Kidney (tissue), 14 donors: Measurements from ENCODE around the gene VPS39. TPM values are rescaled to one million over a fixed set of nuclear protein-coding genes. Genes with fewer than 3 reads are reported as not detected.

Experiments used
- DNase-seq, 5 donors: peaks; one replicate each; pipeline ENCODE4 v3.0.0-alpha.2; 2013 to 2020
- FAIRE-seq: peaks from 2 replicates; lab custom pipeline; 2012; peaks lifted over from hg19 to GRCh38; lab: Jason Lieb, UNC
- H3K27ac ChIP-seq, 2 donors: one replicate each; pipeline ENCODE4 v1.7.0; 2013; ENCODE audit warnings: low read depth in 2 of 2, low read length in 2 of 2, inconsistent platforms in 1 of 2
- H3K27me3 ChIP-seq: one replicate; pipeline ENCODE4 v1.7.1; 2013; ENCODE audit warnings: low read length, inconsistent platforms; ENCODE audit not compliant: control insufficient read depth, insufficient read depth
- H3K36me3 ChIP-seq, 3 donors: one replicate each; pipeline versions ENCODE4 v1.7.0 to v1.7.1; 2013; ENCODE audit warnings: low read length in 3 of 3, control low read depth in 1 of 3, inconsistent platforms in 1 of 3; ENCODE audit not compliant: insufficient read depth in 3 of 3, control insufficient read depth in 2 of 3
- H3K4me1 ChIP-seq, 3 donors: one replicate each; pipeline versions ENCODE4 v1.7.0 to v1.7.1; 2013; ENCODE audit warnings: low read length in 3 of 3, inconsistent platforms in 1 of 3, low read depth in 1 of 3; ENCODE audit not compliant: control insufficient read depth in 2 of 3, insufficient read depth in 2 of 3
- H3K4me3 ChIP-seq, 3 donors: one replicate each; pipeline versions ENCODE4 v1.7.0 to v1.8.1; 2013; ENCODE audit warnings: low read length in 3 of 3, control low read depth in 1 of 3, inconsistent platforms in 1 of 3
- H3K9ac ChIP-seq, 3 donors: one replicate each; pipeline versions ENCODE4 v1.7.0 to v1.7.1; 2013; ENCODE audit warnings: low read length in 3 of 3, control low read depth in 1 of 3, inconsistent platforms in 1 of 3
- H3K9me3 ChIP-seq, 3 donors: one replicate each; pipeline versions ENCODE4 v1.7.0 to v1.7.1; 2013; ENCODE audit warnings: low read length in 3 of 3, control low read depth in 1 of 3, inconsistent platforms in 1 of 3; ENCODE audit not compliant: control insufficient read depth in 2 of 3, insufficient read depth in 1 of 3
- intact Hi-C: fragments of 100-400 bp; cut with DNase I; formaldehyde crosslinking; loops from one replicate; pipeline ENCODE4 v1.11.1; 2022
- polyA plus RNA-seq: library from polyadenylated mRNA; stranded (reverse); fragments of 350-450 nt; fragmentation: Illumina TruSeq; extraction: RNeasy Lipid Tissue Mini Kit (QIAGEN cat#74804); gene quantifications from one replicate; pipeline ENCODE4 v1.2.3, GENCODE V29; 2014; ENCODE audit warnings: low read depth, low replicate concordance; ENCODE audit not compliant: insufficient read depth
- total RNA-seq: library from RNA; stranded (reverse); fragmentation: NEBNext Ultra II Directional; extraction: Animal tissue kit (Norgen Biotek cat#: 25700); gene quantifications from one replicate; pipeline ENCODE4 v1.2.1, GENCODE V29; 2021
- TF ChIP-seq, protein P1 (sequence below): IDR thresholded peaks from 3 replicates; pipeline ENCODE4 v1.5.1; 2012; ENCODE audit warnings: mild to moderate bottlenecking, moderate library complexity, borderline replicate concordance; ENCODE audit not compliant: insufficient read depth; ENCODE audit errors: extremely low read depth
- donor health status: control.
- donor health status: control.
- donor health status: control.
- donor health status: control.
- donor health status: control.
- donor health status: DM: yes; HTN: yes; CAD: no.
- donor health status: Normal renal cell carcinoma (clear cell type).

VPS39 gene
- total and polyA plus RNA-seq, 2 donors from 2014 or later = 33.1 to 70.9 TPM

DNA sequence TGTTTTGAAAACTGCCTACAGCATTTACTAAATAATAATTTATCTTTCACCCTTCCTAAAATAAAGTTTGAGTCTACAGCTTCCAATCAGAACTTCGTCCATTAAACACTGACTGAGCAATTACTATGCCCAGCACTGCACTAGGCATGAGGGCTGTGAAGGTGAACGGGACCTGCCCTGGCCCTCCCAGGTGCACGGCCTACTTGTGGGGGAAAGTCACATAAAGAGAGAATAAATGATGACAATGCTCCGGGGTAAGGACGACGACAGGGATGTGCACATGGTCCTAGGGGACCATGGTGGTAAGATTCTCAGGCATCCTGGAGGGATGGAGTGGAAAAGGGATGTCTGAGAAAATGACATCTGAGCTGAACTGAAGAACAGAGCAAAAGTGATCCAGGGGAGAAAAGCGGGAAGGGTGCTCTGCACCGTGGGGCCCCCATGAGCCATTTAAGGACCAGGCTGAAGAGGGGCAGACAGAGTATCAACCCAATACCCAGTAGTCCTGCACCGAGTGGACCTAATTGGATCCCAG lies 63.2 kb downstream of the VPS39 start:
- Histone ChIP-seq H3K4me1 (peaks cover 0 to 2% (median 0%) of the 10 kb centered on the region in 3 donors), H3K27ac (no peak overlapping the region), H3K4me3 (no peak overlapping the region), H3K36me3 (no peaks in the 10 kb centered on the region), H3K27me3 (no peaks in the 10 kb centered on the region), H3K9me3 (peaks cover 0 to 1% (median 0%) of the 10 kb centered on the region in 3 donors), H3K9ac (no peak overlapping the region)
- FAIRE-seq (no peak), DNase-seq (peak in 1 of 5 donors; percentile 18)
- TF ChIP-seq, protein P1, sequence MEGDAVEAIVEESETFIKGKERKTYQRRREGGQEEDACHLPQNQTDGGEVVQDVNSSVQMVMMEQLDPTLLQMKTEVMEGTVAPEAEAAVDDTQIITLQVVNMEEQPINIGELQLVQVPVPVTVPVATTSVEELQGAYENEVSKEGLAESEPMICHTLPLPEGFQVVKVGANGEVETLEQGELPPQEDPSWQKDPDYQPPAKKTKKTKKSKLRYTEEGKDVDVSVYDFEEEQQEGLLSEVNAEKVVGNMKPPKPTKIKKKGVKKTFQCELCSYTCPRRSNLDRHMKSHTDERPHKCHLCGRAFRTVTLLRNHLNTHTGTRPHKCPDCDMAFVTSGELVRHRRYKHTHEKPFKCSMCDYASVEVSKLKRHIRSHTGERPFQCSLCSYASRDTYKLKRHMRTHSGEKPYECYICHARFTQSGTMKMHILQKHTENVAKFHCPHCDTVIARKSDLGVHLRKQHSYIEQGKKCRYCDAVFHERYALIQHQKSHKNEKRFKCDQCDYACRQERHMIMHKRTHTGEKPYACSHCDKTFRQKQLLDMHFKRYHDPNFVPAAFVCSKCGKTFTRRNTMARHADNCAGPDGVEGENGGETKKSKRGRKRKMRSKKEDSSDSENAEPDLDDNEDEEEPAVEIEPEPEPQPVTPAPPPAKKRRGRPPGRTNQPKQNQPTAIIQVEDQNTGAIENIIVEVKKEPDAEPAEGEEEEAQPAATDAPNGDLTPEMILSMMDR = no peak
- intact Hi-C loops = no loop called here

DNA sequence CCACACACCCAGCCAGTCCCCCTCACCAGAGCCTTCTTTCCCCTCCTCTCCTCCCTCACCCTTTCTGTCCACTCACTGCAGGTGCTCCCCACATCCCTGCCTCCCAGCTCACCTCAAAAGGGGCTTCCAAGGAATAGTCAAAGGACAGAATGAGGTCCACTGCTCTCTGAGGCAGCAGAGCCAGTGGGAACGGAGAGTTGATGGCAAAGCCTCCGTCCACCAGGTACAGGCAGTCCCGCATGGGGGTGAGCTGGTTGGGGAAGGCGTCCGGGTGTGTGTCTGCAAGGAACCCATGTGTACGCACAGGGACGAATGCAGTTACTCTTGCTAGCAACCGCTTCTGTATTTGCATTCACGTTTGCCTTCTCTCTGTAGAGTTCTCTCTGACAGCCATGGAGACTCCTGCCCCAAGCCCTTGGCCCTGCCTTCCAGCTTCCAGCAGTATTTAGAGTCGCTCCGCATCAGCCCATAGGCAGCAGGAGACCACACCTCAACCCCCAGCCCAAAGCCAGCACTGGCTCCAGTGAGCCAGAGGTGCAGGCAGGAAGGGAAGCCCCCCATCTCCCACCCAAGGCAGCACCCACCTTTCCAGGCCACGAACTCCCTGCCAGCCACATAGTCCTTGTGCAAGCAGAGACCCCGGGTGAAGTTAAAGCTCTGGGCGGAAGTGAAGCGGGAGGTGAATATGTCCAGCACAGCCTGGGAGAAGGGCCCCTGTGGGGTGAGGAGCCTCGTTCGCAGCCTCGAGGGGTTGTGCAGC lies 64.1 kb downstream of the VPS39 start:
- intact Hi-C loops = no loop called here
- H3K36me3 ChIP-seq = no peaks in the 10 kb centered on the region
- FAIRE-seq = no peak
- TF ChIP-seq, protein P1 = no peak
- H3K27me3 ChIP-seq = no peaks in the 10 kb centered on the region
- DNase-seq = peak in 2 of 5 donors; percentile 24 to 39
- no peak overlapping the region for H3K9ac ChIP-seq
- H3K9me3 ChIP-seq = peaks cover 0 to 10% (median 0%) of the 10 kb centered on the region in 3 donors
- H3K4me1 ChIP-seq = no peaks in the 10 kb centered on the region
- H3K4me3 ChIP-seq = no peak overlapping the region
- H3K27ac ChIP-seq = no peak overlapping the region

DNA sequence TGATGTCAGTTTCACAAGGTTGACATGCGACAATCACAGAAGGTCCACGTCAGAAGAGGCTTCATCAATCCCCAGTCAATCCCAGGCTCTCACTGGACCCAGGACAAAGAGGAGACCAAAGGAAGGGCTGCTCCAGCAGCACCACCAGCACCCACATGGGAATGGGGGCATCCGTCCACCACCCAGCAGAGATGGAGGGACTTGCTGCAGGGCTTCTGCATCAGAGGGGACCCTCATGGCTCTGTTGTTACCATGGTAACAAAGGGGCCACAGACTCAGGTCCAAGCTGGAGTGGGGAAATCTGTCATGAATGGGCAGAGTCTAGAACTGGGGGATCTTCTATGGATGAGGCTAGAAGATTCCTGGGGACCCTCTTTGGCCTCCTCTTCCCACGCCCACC lies 64.7 kb downstream of the VPS39 start:
- Histone ChIP-seq H3K4me1 (no peaks in the 10 kb centered on the region), H3K36me3 (no peaks in the 10 kb centered on the region), H3K9ac (no peak overlapping the region), H3K9me3 (peaks cover 0 to 13% (median 0%) of the 10 kb centered on the region in 3 donors), H3K27me3 (no peaks in the 10 kb centered on the region), H3K4me3 (no peak overlapping the region), H3K27ac (no peak overlapping the region)
- intact Hi-C loops = no loop called here
- DNase-seq (peak in 1 of 5 donors; percentile 16), FAIRE-seq (no peak)
- TF ChIP-seq, protein P1 = no peak
